ENCODE results near the gene GJC1.

The GJC1 gene

DNA sequence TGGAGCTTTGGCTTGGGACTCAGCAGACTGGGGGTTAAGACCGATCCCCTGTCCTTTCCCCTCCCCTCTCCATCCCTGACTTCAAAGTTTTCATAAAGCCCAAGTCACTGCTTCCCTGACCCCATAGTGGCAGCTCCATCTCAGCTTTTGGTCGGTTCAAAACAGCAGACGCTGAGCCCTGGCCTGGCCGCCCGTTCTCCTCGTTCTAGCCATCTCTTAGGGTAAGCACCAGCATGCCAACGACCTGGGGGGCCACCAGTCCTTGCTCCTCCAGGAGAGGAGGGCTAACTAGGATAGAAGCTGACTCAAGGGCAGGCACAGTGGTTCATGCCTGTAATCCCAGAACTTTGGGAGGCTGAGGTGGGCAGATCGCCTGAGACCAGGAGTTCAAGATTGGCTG is 16.1 kb upstream of the GJC1 start:
- H3K27ac ChIP-seq, result no peak overlapping the region
- TF ChIP-seq, protein P1, sequence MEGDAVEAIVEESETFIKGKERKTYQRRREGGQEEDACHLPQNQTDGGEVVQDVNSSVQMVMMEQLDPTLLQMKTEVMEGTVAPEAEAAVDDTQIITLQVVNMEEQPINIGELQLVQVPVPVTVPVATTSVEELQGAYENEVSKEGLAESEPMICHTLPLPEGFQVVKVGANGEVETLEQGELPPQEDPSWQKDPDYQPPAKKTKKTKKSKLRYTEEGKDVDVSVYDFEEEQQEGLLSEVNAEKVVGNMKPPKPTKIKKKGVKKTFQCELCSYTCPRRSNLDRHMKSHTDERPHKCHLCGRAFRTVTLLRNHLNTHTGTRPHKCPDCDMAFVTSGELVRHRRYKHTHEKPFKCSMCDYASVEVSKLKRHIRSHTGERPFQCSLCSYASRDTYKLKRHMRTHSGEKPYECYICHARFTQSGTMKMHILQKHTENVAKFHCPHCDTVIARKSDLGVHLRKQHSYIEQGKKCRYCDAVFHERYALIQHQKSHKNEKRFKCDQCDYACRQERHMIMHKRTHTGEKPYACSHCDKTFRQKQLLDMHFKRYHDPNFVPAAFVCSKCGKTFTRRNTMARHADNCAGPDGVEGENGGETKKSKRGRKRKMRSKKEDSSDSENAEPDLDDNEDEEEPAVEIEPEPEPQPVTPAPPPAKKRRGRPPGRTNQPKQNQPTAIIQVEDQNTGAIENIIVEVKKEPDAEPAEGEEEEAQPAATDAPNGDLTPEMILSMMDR (IDR thresholded peaks at IDR 0.05), result no peak
- no peak for TF ChIP-seq ZFX (IDR thresholded peaks at IDR 0.05; ENCODE audit: borderline replicate concordance)

- TF ChIP-seq ZFX (IDR thresholded peaks at IDR 0.05; ENCODE audit: borderline replicate concordance), result no peak
- TF ChIP-seq, protein P1 (IDR thresholded peaks at IDR 0.05), result no peak
- no peak overlapping the region for H3K27ac ChIP-seq
Observed at GRCh38 chr17:44844390-44844830, 14.3 kb upstream of the GJC1 start.

GRCh38 chr17:44842748-44843147 is 12.7 kb upstream of the GJC1 start:
- TF ChIP-seq, protein P1 (IDR thresholded peaks at IDR 0.05), result no peak
- TF ChIP-seq ZFX (IDR thresholded peaks at IDR 0.05; ENCODE audit: borderline replicate concordance), result no peak
- no peak overlapping the region for H3K27ac ChIP-seq

DNA sequence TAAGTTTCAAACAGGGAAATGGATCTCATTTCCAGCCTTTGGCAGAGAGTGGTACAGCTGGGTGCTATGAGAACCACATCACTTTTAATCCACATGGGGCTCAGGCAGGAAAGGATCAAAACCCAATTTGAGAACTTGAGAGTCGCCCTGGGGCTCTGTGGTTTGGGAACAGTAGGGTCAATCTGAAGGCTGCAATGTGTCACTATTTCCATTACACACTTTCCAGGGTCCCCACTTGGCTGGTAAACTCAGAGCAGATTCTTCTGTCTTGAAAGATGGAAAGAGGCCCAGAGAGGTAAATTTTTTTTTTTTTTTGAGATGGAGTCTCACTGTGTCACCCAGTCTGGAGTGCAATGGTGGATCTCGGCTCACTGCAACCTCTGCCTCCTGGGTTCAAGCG is 10.8 kb upstream of the GJC1 start:
- no peak overlapping the region for H3K27ac ChIP-seq
- no peak for TF ChIP-seq ZFX (IDR thresholded peaks at IDR 0.05; ENCODE audit: borderline replicate concordance)
- TF ChIP-seq, protein P1 (IDR thresholded peaks at IDR 0.05), result no peak

DNA sequence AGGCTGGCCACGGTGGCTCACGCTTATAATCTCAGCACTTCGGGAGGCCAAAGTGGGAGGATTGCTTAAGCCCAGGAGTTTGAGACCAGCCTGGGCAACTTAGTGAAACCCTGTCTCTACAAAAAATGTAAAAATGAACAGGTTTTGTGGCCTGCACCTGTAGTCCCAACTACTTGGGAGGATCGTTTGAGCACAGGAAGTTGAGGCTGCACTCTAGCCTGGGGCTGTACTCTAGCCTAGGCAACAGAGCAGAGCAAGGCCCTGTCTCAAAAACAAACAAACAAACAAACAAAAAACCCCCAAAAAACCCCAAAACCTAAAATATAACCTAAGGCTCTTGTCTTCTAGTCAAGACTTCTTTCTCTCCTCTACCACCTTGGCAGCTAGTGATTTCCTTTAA is 10.2 kb upstream of the GJC1 start:
- no peak overlapping the region for H3K27ac ChIP-seq
- TF ChIP-seq ZFX (IDR thresholded peaks at IDR 0.05; ENCODE audit: borderline replicate concordance), result no peak
- TF ChIP-seq, protein P1 (IDR thresholded peaks at IDR 0.05), result no peak

DNA sequence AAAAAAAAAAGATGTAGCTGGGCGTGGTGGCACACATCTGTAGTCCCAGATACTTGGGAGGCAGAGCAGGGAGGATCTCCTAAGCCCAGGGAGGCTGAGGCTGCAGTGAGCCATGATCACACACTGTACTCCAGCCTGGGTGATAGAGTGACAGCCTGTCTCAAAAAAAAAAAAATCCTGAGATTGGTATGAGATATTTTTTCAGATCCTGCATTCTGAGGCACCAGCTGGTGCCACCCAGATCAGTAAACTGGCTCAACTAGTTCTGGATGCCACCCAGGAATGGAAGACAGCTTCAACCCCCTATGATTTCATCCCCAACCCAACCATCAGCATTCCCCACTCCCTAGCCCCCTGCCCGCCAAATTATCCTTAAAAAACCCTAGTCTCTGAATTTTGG is 7.1 kb upstream of the GJC1 start:
- no peak for TF ChIP-seq ZFX (IDR thresholded peaks at IDR 0.05; ENCODE audit: borderline replicate concordance)
- TF ChIP-seq, protein P1 (IDR thresholded peaks at IDR 0.05), result no peak
- H3K27ac ChIP-seq, result no peak overlapping the region

DNA sequence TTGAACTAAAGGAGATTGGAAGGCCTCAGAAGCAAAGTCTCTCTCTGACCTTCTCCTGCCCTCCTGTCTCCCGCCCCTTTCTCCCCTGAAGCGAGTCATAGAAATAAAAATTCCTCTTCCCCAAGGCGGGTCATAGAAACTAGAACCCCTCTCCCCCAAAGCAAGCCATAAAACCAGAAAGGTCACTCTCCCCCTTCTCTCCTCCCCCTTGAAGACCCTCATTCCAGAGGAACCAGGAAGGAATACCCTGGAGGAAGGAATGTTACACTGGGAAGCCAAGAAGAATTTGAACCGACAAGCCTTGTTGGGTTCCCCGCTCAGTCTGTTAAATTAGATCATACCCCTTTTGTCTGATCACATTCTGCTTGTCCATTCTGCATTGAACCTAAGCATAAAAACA is 2.7 kb upstream of the GJC1 start:
- H3K27ac ChIP-seq, result no peak overlapping the region
- TF ChIP-seq, protein P1 (IDR thresholded peaks at IDR 0.05), result no peak
- no peak for TF ChIP-seq ZFX (IDR thresholded peaks at IDR 0.05; ENCODE audit: borderline replicate concordance)
